ENCODE measurements around the gene RASAL3. TPM values are rescaled to one million over a fixed set of nuclear protein-coding genes. Genes with fewer than 3 reads are reported as not detected.
"Not testable (repeated sequence)": the region's sequence is repeated elsewhere in the genome, so short reads cannot be mapped to it uniquely, and the experiment has no call there.

Gene RASAL3
- polyA plus RNA-seq, 4 donors = 1.3 to 8.1 (median 3.0) TPM

DNA sequence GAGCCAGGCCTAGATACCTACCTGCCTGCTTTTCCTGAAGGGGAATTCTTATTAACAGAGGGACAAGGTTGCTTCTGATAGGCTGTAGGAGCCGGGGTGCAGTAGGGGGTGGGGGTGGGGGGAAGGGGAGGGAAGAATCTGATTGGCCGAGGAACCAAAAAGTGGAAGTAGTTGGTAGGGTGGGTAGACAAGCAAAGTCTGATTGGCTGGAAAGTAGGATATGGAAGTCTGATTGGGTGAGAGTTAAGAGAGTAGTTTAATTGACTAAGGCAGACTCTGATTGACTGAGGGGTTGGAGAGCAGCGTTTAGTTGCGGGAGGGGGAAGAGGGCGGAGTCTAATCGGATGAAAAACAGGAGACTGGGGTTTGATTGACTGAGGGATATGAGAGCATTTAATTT lies 34.6 kb upstream of the RASAL3 start:
- WGBS, 3 donors = 55 to 65% (median 63%) methylated on average over 6 of the region's 6 CpGs

DNA sequence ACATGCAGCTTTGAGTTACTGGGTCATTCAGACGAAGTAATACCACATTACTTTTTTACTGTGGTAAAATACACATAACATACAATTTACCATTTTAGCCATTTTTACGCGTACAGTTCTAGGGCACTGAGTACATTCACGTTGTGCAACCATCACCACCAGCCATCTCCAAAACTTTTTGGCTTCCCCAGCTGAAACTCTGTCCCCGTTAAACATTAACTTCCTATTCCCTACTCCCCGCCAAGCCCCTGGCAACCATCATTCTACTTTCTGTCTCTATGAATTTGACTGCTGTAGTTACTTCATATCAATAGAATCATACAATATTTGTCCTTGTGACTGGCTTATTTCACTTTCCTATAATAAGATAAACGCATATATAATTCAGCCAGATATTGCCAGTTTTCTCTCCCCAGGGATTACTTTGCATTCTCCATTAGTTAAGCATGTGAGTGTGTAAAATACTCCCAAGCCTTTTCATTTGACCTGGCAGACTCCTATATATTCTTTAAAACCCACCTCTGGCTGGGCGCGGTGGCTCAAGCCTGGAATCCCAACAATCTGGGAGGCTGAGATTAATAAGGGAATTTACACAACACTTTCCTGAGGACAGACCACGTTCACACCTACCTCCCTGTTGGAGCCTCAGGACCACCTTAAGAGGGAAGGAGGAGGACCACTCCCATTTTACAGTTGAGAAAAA lies 34.0 kb upstream of the RASAL3 start:
- Histone ChIP-seq H3K27me3 (ENCODE audit: control insufficient read depth in 3 of 3, insufficient read depth in 3 of 3, low read length in 3 of 3) (no peaks in the 10 kb centered on the region), H3K27ac (ENCODE audit: low read depth in 1 of 3, low read length in 2 of 3) (no peak overlapping the region), H3K36me3 (ENCODE audit: control insufficient read depth in 3 of 3, insufficient read depth in 2 of 3, low read depth in 1 of 3, low read length in 3 of 3) (no peaks in the 10 kb centered on the region), H3K4me3 (ENCODE audit: low read depth in 1 of 3, low read length in 3 of 3) (no peak overlapping the region), H3K9me3 (ENCODE audit: control insufficient read depth in 2 of 2, insufficient read depth in 1 of 2, low read depth in 1 of 2, low read length in 1 of 2) (no peaks in the 10 kb centered on the region), H3K4me1 (ENCODE audit: control insufficient read depth in 3 of 3, insufficient read depth in 2 of 3, low read depth in 1 of 3, low read length in 2 of 3) (no peaks in the 10 kb centered on the region)
- no peak for DNase-seq
- no peak for FAIRE-seq
- WGBS, 3 donors = 47 to 68% (median 58%) methylated on average over 10 of the region's 10 CpGs

More for the DNA sequence above, 34.6 kb upstream of the RASAL3 start:
- Histone ChIP-seq H3K27me3 (ENCODE audit: control insufficient read depth in 3 of 3, insufficient read depth in 3 of 3, low read length in 3 of 3) (no peaks in the 10 kb centered on the region), H3K4me1 (ENCODE audit: control insufficient read depth in 3 of 3, insufficient read depth in 2 of 3, low read depth in 1 of 3, low read length in 2 of 3) (no peaks in the 10 kb centered on the region), H3K27ac (ENCODE audit: low read depth in 1 of 3, low read length in 2 of 3) (no peak overlapping the region), H3K4me3 (ENCODE audit: low read depth in 1 of 3, low read length in 3 of 3) (no peak overlapping the region), H3K36me3 (ENCODE audit: control insufficient read depth in 3 of 3, insufficient read depth in 2 of 3, low read depth in 1 of 3, low read length in 3 of 3) (no peaks in the 10 kb centered on the region), H3K9me3 (ENCODE audit: control insufficient read depth in 2 of 2, insufficient read depth in 1 of 2, low read depth in 1 of 2, low read length in 1 of 2) (no peaks in the 10 kb centered on the region)
- no peak for FAIRE-seq
- no peak for DNase-seq

GRCh38 chr19:15495151-15495550 lies 30.8 kb upstream of the RASAL3 start:
- no peaks in the 10 kb centered on the region for H3K4me1 ChIP-seq (ENCODE audit: control insufficient read depth in 3 of 3, insufficient read depth in 2 of 3, low read depth in 1 of 3, low read length in 2 of 3)
- H3K36me3 ChIP-seq (ENCODE audit: control insufficient read depth in 3 of 3, insufficient read depth in 2 of 3, low read depth in 1 of 3, low read length in 3 of 3) = no peaks in the 10 kb centered on the region
- H3K4me3 ChIP-seq (ENCODE audit: low read depth in 1 of 3, low read length in 3 of 3) = no peak overlapping the region
- WGBS, 3 donors = 35 to 77% (median 54%) methylated on average over 1 of the region's 1 CpG
- no peaks in the 10 kb centered on the region for H3K27me3 ChIP-seq (ENCODE audit: control insufficient read depth in 3 of 3, insufficient read depth in 3 of 3, low read length in 3 of 3)
- H3K9me3 ChIP-seq (ENCODE audit: control insufficient read depth in 2 of 2, insufficient read depth in 1 of 2, low read depth in 1 of 2, low read length in 1 of 2) = no peaks in the 10 kb centered on the region
- no peak for FAIRE-seq
- DNase-seq = no peak
- no peak overlapping the region for H3K27ac ChIP-seq (ENCODE audit: low read depth in 1 of 3, low read length in 2 of 3)

- FAIRE-seq = no peak
Observed at GRCh38 chr19:15488489-15489226, 24.3 kb upstream of the RASAL3 start.

DNA sequence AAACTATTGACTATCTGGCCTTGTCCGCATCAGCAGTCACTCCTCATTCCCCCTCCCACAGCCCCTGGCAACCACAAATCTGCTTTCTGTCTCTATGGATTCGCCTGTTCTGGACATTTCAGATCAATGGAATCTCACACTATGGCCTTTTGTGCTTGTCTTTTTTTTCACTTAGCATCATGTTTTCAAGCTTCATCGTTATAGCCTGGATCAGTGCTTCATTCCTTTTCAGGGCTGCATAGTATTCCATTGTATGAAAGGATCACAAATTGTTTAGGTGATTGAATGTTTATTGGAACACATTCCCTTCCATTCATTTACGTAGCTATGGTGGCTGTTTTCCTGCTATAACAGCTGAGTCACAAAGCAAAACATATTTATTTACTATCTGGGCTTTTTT lies 22.7 kb upstream of the RASAL3 start:
- Histone ChIP-seq H3K27me3 (ENCODE audit: control insufficient read depth in 3 of 3, insufficient read depth in 3 of 3, low read length in 3 of 3) (no peaks in the 10 kb centered on the region), H3K4me3 (ENCODE audit: low read depth in 1 of 3, low read length in 3 of 3) (no peak overlapping the region), H3K9me3 (ENCODE audit: control insufficient read depth in 2 of 2, insufficient read depth in 1 of 2, low read depth in 1 of 2, low read length in 1 of 2) (no peaks in the 10 kb centered on the region), H3K4me1 (ENCODE audit: control insufficient read depth in 3 of 3, insufficient read depth in 2 of 3, low read depth in 1 of 3, low read length in 2 of 3) (no peaks in the 10 kb centered on the region), H3K27ac (ENCODE audit: low read depth in 1 of 3, low read length in 2 of 3) (no peak overlapping the region), H3K36me3 (ENCODE audit: control insufficient read depth in 3 of 3, insufficient read depth in 2 of 3, low read depth in 1 of 3, low read length in 3 of 3) (no peaks in the 10 kb centered on the region)
- FAIRE-seq = no peak
- DNase-seq = no peak
- 87 to 93% (median 90%) methylated on average over 4 of the region's 4 CpGs for WGBS, 3 donors

More at GRCh38 chr19:15488489-15489226, 24.3 kb upstream of the RASAL3 start:
- DNase-seq = no peak
- no peak overlapping the region for H3K27ac ChIP-seq (ENCODE audit: low read depth in 1 of 3, low read length in 2 of 3)
- H3K27me3 ChIP-seq (ENCODE audit: control insufficient read depth in 3 of 3, insufficient read depth in 3 of 3, low read length in 3 of 3) = no peaks in the 10 kb centered on the region
- H3K9me3 ChIP-seq (ENCODE audit: control insufficient read depth in 2 of 2, insufficient read depth in 1 of 2, low read depth in 1 of 2, low read length in 1 of 2) = no peaks in the 10 kb centered on the region
- H3K36me3 ChIP-seq (ENCODE audit: control insufficient read depth in 3 of 3, insufficient read depth in 2 of 3, low read depth in 1 of 3, low read length in 3 of 3) = no peaks in the 10 kb centered on the region
- WGBS, 3 donors = 63 to 69% (median 65%) methylated on average over 13 of the region's 13 CpGs
- no peak overlapping the region for H3K4me3 ChIP-seq (ENCODE audit: low read depth in 1 of 3, low read length in 3 of 3)
- no peaks in the 10 kb centered on the region for H3K4me1 ChIP-seq (ENCODE audit: control insufficient read depth in 3 of 3, insufficient read depth in 2 of 3, low read depth in 1 of 3, low read length in 2 of 3)

GRCh38 chr19:15485768-15486167 lies 21.4 kb upstream of the RASAL3 start:
- FAIRE-seq = not testable (repeated sequence)

DNA sequence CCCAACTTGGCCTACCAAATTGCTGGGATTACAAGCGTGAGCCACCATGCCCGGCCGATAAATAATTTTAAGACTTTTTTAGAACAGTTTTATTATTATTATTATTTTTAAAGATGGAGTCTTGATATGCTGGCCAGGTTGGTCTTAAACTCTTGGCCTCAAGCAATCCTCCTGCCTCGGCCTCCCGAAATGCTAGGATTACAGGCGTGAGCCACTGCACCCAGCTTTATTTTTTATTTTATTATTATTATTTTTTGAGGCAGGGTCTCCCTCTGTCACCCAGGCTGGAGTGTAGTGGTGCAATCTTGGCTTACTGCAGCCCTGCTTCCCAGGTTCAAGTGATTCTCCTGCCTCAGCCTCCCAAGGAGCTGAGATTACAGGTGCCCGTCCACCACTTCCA lies 16.7 kb upstream of the RASAL3 start:
- not testable (repeated sequence) for H3K36me3 ChIP-seq (ENCODE audit: control insufficient read depth in 3 of 3, insufficient read depth in 2 of 3, low read depth in 1 of 3, low read length in 3 of 3)

More at GRCh38 chr19:15485768-15486167, 21.4 kb upstream of the RASAL3 start:
- H3K9me3 ChIP-seq (ENCODE audit: control insufficient read depth in 2 of 2, insufficient read depth in 1 of 2, low read depth in 1 of 2, low read length in 1 of 2); H3K27me3 ChIP-seq (ENCODE audit: control insufficient read depth in 3 of 3, insufficient read depth in 3 of 3, low read length in 3 of 3); DNase-seq; H3K27ac ChIP-seq (ENCODE audit: low read depth in 1 of 3, low read length in 2 of 3); H3K36me3 ChIP-seq (ENCODE audit: control insufficient read depth in 3 of 3, insufficient read depth in 2 of 3, low read depth in 1 of 3, low read length in 3 of 3); H3K4me3 ChIP-seq (ENCODE audit: low read depth in 1 of 3, low read length in 3 of 3); H3K4me1 ChIP-seq (ENCODE audit: control insufficient read depth in 3 of 3, insufficient read depth in 2 of 3, low read depth in 1 of 3, low read length in 2 of 3): not testable (repeated sequence)
- 22 to 71% (median 49%) methylated on average over 5 of the region's 5 CpGs for WGBS, 3 donors

GRCh38 chr19:15479391-15480345 lies 15.3 kb upstream of the RASAL3 start, which contains the start of gene PGLYRP2:
Gene PGLYRP2, minus strand, starts transcription at chr19:15479501. Its CDS starts 130 bp downstream, at chr19:15479371.
- no peaks in the 10 kb centered on the region for H3K36me3 ChIP-seq (ENCODE audit: control insufficient read depth in 3 of 3, insufficient read depth in 2 of 3, low read depth in 1 of 3, low read length in 3 of 3)
- H3K27me3 ChIP-seq (ENCODE audit: control insufficient read depth in 3 of 3, insufficient read depth in 3 of 3, low read length in 3 of 3) = no peaks in the 10 kb centered on the region
- H3K9me3 ChIP-seq (ENCODE audit: control insufficient read depth in 2 of 2, insufficient read depth in 1 of 2, low read depth in 1 of 2, low read length in 1 of 2) = peaks cover 0 to 6% of the 10 kb centered on the region in 2 donors
- no peaks in the 10 kb centered on the region for H3K4me1 ChIP-seq (ENCODE audit: control insufficient read depth in 3 of 3, insufficient read depth in 2 of 3, low read depth in 1 of 3, low read length in 2 of 3)
- no peak within 1 kb of the TSS for H3K27ac ChIP-seq (ENCODE audit: low read depth in 1 of 3, low read length in 2 of 3)
- FAIRE-seq (no peak), DNase-seq (no peak)
- 52 to 58% (median 54%) methylated on average over 16 of the region's 16 CpGs for WGBS, 3 donors
- H3K4me3 ChIP-seq (ENCODE audit: low read depth in 1 of 3, low read length in 3 of 3) = no peak within 1 kb of the TSS

More for the DNA sequence above, 16.7 kb upstream of the RASAL3 start:
- 88 to 93% (median 91%) methylated on average over 7 of the region's 7 CpGs for WGBS, 3 donors
- H3K9me3 ChIP-seq (ENCODE audit: control insufficient read depth in 2 of 2, insufficient read depth in 1 of 2, low read depth in 1 of 2, low read length in 1 of 2); FAIRE-seq; H3K4me1 ChIP-seq (ENCODE audit: control insufficient read depth in 3 of 3, insufficient read depth in 2 of 3, low read depth in 1 of 3, low read length in 2 of 3); DNase-seq; H3K27ac ChIP-seq (ENCODE audit: low read depth in 1 of 3, low read length in 2 of 3); H3K27me3 ChIP-seq (ENCODE audit: control insufficient read depth in 3 of 3, insufficient read depth in 3 of 3, low read length in 3 of 3); H3K4me3 ChIP-seq (ENCODE audit: low read depth in 1 of 3, low read length in 3 of 3): not testable (repeated sequence)

All from small intestine (tissue), 7 donors.